Measurements from ENCODE around the gene LYPLAL1.
"Not testable (repeated sequence)": the region's sequence is repeated elsewhere in the genome, so short reads cannot be mapped to it uniquely, and the experiment has no call there.

LYPLAL1 gene

DNA sequence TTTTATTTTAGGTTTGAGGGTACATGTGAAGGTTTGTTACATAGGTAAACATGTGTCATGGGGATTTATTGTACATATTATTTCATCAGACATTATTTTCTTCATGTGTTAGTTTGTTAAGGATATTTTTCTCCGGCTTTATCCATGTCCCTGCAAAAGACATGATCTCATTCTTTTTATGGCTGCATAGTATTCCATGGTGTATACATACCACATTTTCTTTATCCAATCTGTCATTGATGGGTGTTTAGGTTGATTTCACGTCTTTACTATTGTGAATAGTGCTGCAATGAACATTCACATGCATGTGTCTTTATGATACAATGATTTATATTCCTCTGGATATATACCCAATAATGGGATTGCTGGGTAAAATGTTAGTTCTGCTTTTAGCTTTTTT lies 76.8 kb downstream of the LYPLAL1 start:
- H2BK5ac ChIP-seq (ENCODE audit: low read depth, low read length, poor library complexity); H3K23ac ChIP-seq (ENCODE audit: low read length); H4K12ac ChIP-seq (ENCODE audit: low read depth, low read length); H3K27ac ChIP-seq (ENCODE audit: low read depth, low read length); H3K4me1 ChIP-seq (ENCODE audit: control insufficient read depth in 1 of 2, insufficient read depth in 2 of 2, low read length in 2 of 2); H3K4me3 ChIP-seq (ENCODE audit: low read depth, low read length); H3K79me1 ChIP-seq (ENCODE audit: low read length); DNase-seq; H3K4ac ChIP-seq (ENCODE audit: low read depth, low read length); H3K14ac ChIP-seq (ENCODE audit: low read length); H3K9ac ChIP-seq (ENCODE audit: low read length); H2BK12ac ChIP-seq (ENCODE audit: low read length); H4K91ac ChIP-seq (ENCODE audit: low read depth, low read length); H3K36me3 ChIP-seq (ENCODE audit: control insufficient read depth in 1 of 2, insufficient read depth in 2 of 2, low read length in 2 of 2); H3K79me2 ChIP-seq (ENCODE audit: control insufficient read depth, insufficient read depth, low read length, poor library complexity); H3K4me2 ChIP-seq (ENCODE audit: low read length); H3K18ac ChIP-seq (ENCODE audit: low read length); H4K8ac ChIP-seq (ENCODE audit: low read depth, low read length); H3K9me3 ChIP-seq (ENCODE audit: insufficient read depth, low read depth, low read length); H2BK120ac ChIP-seq (ENCODE audit: insufficient read depth, low read length, poor library complexity); H2AK5ac ChIP-seq (ENCODE audit: low read length); H2AFZ ChIP-seq (ENCODE audit: insufficient read depth, low read length, poor library complexity); H3K27me3 ChIP-seq (ENCODE audit: insufficient read depth, low read length): not testable (repeated sequence)
- no CpG with 5 or more reads among the region's 2 CpGs for WGBS (ENCODE audit: extremely low coverage, insufficient coverage, insufficient read length)

DNA sequence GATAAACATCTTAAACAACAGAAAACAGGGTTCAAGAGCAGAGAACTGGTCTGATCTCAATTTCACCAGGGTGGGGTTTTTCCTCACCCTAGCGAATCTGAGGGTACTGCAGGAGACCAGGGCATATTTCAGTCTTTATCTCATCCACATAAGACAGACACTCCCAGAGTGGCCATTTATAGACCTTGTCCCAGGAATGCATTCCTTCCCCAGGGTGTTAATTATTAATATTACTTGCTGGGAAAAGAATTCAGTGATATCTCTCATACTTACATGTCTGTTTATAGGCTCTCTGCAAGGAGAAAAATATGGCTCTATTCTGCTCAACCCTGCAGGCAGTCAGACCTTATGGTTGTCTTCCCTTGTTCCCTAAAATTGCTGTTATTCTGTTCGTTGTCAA lies 84.1 kb downstream of the LYPLAL1 start:
- Histone ChIP-seq H3K4ac (ENCODE audit: low read depth, low read length) (no peak overlapping the region), H3K4me3 (ENCODE audit: low read depth, low read length) (no peak overlapping the region), H3K4me2 (ENCODE audit: low read length) (no peak overlapping the region), H3K9me3 (ENCODE audit: insufficient read depth, low read depth, low read length) (no peaks in the 10 kb centered on the region), H3K27ac (ENCODE audit: low read depth, low read length) (no peak overlapping the region), H2BK120ac (ENCODE audit: insufficient read depth, low read length, poor library complexity) (no peak overlapping the region), H3K23ac (ENCODE audit: low read length) (no peak overlapping the region), H3K79me2 (ENCODE audit: control insufficient read depth, insufficient read depth, low read length, poor library complexity) (no peaks in the 10 kb centered on the region), H3K79me1 (ENCODE audit: low read length) (no peaks in the 10 kb centered on the region), H3K27me3 (ENCODE audit: insufficient read depth, low read length) (no peaks in the 10 kb centered on the region), H2AFZ (ENCODE audit: insufficient read depth, low read length, poor library complexity) (no peak overlapping the region), H2BK5ac (ENCODE audit: low read depth, low read length, poor library complexity) (no peak overlapping the region), H4K8ac (ENCODE audit: low read depth, low read length) (no peak overlapping the region), H3K14ac (ENCODE audit: low read length) (no peak overlapping the region), H3K9ac (ENCODE audit: low read length) (no peak overlapping the region), H2BK12ac (ENCODE audit: low read length) (no peak overlapping the region), H4K91ac (ENCODE audit: low read depth, low read length) (no peak overlapping the region), H3K18ac (ENCODE audit: low read length) (no peak overlapping the region), H2AK5ac (ENCODE audit: low read length) (no peak overlapping the region), H3K4me1 (ENCODE audit: control insufficient read depth in 1 of 2, insufficient read depth in 2 of 2, low read length in 2 of 2) (no peaks in the 10 kb centered on the region), H4K12ac (ENCODE audit: low read depth, low read length) (no peak overlapping the region), H3K36me3 (ENCODE audit: control insufficient read depth in 1 of 2, insufficient read depth in 2 of 2, low read length in 2 of 2) (no peaks in the 10 kb centered on the region)
- WGBS (ENCODE audit: extremely low coverage, insufficient coverage, insufficient read length), result no CpG with 5 or more reads among the region's 2 CpGs
- DNase-seq, result no peak

DNA sequence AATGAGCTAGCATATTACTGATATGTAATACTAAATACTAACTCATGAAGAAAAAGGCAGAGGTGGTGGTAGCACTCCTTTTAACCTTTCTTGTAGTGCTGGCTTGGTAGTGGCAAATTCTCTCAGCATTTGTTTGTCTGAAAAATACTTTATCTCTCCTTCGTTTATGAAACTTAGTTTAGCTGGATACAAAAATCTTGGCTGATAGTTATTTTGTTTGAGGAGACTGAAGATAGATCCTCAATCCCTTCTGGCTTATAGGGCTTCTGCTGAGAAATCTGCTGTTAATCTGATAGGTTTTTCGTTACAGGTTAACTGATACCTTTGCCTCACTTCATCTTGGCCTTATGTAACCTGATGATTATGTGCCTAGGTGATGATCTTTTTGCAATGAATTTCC lies 87.8 kb downstream of the LYPLAL1 start:
- H4K8ac ChIP-seq (ENCODE audit: low read depth, low read length), result no peak overlapping the region
- no peak overlapping the region for H3K9ac ChIP-seq (ENCODE audit: low read length)
- DNase-seq, result no peak
- no peak overlapping the region for H3K4me2 ChIP-seq (ENCODE audit: low read length)
- H4K91ac ChIP-seq (ENCODE audit: low read depth, low read length), result no peak overlapping the region
- no peak overlapping the region for H3K27ac ChIP-seq (ENCODE audit: low read depth, low read length)
- H3K79me2 ChIP-seq (ENCODE audit: control insufficient read depth, insufficient read depth, low read length, poor library complexity), result no peaks in the 10 kb centered on the region
- H3K4ac ChIP-seq (ENCODE audit: low read depth, low read length), result no peak overlapping the region
- H2AK5ac ChIP-seq (ENCODE audit: low read length), result no peak overlapping the region
- H3K18ac ChIP-seq (ENCODE audit: low read length), result no peak overlapping the region
- H3K79me1 ChIP-seq (ENCODE audit: low read length), result no peaks in the 10 kb centered on the region
- no peak overlapping the region for H2BK12ac ChIP-seq (ENCODE audit: low read length)
- WGBS (ENCODE audit: extremely low coverage, insufficient coverage, insufficient read length), result no CpG with 5 or more reads among the region's 2 CpGs
- no peak overlapping the region for H2BK5ac ChIP-seq (ENCODE audit: low read depth, low read length, poor library complexity)
- no peak overlapping the region for H3K4me3 ChIP-seq (ENCODE audit: low read depth, low read length)
- no peak overlapping the region for H3K14ac ChIP-seq (ENCODE audit: low read length)
- H3K27me3 ChIP-seq (ENCODE audit: insufficient read depth, low read length), result no peaks in the 10 kb centered on the region
- H3K9me3 ChIP-seq (ENCODE audit: insufficient read depth, low read depth, low read length), result no peaks in the 10 kb centered on the region
- H3K23ac ChIP-seq (ENCODE audit: low read length), result no peak overlapping the region
- no peak overlapping the region for H4K12ac ChIP-seq (ENCODE audit: low read depth, low read length)
- no peaks in the 10 kb centered on the region for H3K36me3 ChIP-seq (ENCODE audit: control insufficient read depth in 1 of 2, insufficient read depth in 2 of 2, low read length in 2 of 2)
- no peak overlapping the region for H2AFZ ChIP-seq (ENCODE audit: insufficient read depth, low read length, poor library complexity)
- no peak overlapping the region for H2BK120ac ChIP-seq (ENCODE audit: insufficient read depth, low read length, poor library complexity)
- no peaks in the 10 kb centered on the region for H3K4me1 ChIP-seq (ENCODE audit: control insufficient read depth in 1 of 2, insufficient read depth in 2 of 2, low read length in 2 of 2)

Measured in trophoblast cell (in vitro differentiated cells and primary cell).